HG02642 (cell line): ENCODE measurements around the gene CDR2L.
"Not testable (repeated sequence)": the region's sequence is repeated elsewhere in the genome, so short reads cannot be mapped to it uniquely, and the experiment has no call there.

ENCODE experiments used
- ATAC-seq: cut with Tn5 transposase; IDR thresholded peaks from one replicate; pipeline ENCODE4 v1.9.1; 2021; ENCODE audit warnings: mild to moderate bottlenecking; ENCODE audit not compliant: unreplicated experiment, poor library complexity

The CDR2L gene

DNA sequence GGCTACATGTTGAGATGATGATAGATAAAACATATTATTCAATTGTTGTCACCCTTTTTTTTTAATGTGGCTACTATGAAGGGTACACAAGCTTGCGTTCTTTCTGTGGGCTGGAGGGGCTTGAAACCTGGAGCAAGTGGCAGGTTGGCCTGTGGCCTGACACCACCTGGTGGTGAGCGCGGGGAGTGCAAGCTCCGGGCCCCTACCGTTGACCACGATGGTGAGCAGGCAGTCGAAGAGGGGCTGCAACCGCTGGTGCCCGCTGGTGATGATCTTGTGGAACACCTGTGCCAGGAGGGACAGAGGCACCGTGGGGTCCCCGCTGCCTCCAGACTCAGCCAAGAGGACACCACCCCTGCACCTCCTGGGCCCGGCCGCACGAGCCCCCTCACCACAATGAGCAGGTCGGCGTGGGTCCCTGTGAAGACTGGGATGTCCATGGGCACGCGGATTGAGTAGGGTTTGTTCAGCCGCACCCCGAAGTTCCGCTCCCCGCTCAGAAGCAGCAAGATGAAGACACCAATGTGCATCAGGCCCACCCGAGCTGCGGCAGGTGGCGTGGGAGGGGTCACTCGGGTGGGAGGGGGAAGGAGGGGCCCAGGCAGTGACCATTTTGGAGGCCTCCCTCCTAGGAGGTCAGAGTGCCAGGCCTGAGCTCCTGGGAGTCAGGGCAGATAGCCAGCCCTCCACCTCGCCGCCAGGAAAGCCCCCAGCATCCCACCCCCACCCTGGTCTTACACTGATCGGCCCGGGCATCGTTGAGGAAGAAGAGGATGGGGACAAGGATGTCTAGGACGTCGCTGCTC, 29.3 kb upstream of the CDR2L start:
- ATAC-seq, result no peak

DNA sequence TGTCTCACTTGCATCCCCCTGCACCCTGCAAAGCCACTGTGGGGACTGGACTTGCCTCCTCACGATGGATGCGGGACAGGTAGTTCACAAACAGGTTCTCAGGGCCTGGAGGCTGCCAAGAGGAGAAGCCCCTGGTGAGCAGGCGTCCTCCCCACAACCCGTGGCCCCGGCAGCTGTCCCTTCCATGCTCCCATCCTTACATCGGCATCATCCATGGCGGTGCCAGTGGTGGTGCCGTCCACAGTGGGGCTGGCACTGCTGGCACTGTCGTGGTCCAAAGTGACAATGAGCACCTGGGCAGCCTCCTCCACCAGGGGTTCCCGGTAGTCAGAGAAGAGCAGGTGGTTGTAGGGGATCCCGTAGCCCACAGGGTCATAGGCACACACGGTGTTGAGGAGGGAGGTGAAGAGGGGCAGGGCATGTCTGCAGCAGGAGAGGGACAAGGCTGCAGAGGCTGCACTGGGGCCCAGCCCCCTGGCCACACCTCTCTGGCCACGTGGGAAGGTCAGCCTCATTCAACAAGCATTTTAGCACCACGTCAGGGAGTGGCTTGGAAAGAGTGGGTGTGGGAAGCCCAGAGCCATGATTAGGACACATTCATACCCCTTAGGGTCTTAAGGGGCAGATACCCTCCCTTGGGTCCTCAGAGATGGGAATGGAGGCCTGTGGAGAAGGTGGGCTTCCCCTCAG, 27.5 kb upstream of the CDR2L start:
- ATAC-seq, result no peak

DNA sequence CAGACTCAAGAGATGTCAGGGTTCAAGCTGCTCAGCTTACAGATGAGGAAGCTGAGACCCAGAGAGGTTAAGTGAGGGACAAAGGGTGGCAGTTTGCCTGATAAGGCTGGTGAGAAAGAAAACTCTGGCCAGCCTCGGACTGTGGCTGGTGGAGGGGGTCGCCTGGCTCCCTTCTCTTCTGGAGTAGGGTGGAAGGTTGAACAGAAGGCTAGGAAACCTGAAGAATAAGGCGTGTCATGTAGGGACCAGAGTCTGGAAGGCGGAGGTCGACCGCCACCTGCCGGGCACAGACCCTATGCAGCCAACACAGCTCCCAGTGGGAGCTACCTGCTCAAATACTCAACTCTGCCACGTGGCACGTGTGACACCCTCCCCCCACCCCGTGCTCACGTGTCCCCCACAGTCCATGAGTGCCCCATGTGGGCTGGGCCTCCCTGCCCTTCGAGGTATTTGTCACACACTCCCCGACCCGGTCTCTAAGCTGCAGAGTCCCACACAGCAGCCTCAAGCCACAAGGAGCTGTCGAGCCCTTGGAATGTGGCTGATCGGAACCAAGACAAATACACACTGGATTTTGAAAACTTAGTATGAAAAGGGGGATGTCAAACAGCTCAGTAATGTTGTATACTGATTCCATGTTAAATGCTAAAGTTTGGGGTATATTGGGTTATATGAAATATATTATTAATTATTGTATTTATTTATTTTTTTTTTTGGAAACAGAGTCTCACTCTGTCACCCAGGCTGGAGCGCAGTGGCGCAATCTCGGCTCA, 26.7 kb upstream of the CDR2L start:
- no peak for ATAC-seq

DNA sequence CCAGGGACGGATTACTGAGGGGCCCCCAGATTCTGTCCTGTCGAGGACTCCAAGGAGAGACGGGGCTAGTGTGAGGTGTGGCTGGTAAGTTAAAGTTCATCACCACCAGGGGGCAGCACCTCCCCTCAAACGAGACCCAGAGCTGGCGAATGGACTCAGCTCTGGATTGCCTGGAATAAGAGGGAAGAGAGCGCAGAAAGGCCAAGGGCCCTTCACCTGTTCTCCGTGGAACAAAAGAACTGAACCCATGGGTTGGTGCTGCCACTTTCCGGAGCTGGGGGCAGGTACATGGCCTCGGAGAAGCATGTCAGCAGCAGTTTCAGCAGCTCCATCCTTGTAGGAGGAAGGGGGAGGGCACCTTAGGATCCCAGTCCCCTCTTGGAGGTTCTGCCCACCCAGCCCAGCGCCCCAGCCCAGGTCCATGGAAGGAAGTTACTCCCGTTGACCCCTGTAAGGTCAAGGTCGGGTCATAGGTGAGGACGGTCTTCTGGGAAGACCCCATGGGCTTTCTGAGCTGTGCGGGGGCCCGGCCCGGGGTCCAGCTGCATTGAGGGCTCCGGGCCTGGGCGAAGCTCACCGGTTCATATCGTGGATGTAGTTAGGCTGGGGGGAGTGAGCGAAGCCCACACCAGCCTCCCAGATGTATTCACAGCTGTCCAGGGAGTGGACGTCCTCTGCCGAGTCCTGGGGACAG, 25.6 kb upstream of the CDR2L start:
- no peak for ATAC-seq

DNA sequence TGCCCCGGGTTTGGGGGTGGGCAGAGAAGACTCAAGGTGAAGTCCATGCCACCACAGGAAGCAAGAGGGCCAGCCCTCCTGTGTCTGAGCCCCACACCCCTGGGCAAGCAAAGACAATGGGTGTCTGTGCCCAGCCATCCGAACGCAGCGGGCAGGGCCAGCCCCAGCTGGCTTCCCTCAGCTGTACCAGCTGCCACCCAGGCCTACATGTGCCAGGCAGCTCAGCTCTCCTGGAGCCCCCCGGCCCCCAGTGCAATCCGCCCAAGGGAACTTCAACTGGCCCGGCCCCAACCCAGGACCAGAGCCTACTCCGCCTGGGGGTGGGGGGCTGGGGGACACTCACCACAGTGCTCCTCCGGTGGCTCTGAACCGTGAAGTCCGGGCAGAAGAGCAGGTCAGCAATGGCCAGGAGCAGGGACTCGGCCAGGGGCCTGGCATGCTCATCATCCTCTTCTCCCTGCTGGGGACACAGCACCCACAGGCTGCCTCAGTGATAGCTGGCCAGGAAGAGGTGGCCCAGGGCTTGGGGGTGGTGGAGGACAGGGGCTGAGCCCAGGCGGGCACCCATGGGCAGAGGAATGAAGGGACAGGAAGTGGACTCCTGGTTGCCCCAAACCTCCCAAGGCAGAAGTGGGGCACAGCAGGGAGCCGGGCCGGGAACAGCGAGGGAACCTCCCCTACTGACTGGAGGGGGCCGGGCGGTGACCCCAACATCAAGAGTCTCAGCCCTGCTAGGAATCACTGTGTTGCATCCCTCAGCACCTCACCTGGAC, 24.6 kb upstream of the CDR2L start:
- no peak for ATAC-seq

DNA sequence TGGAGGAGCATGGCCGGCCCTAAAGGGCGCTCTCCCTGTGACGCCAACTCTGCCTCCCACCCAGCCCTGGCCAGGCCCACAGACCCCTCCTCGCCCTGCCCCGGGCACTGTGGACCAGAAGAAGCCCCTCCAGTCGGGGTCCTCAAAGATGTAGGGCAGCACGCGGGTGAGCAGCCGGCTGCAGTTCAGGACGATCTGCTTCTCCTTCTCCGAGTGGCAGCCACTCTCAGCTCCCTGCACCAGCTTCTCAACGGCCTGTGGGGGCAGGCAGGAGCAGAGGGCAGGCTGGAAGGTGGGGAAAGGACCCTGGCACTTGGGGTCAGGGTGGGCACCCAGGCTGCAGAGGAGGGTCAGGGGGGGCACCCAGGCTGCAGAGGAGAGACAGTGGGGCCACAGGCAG, 23.8 kb upstream of the CDR2L start:
- no peak for ATAC-seq

DNA sequence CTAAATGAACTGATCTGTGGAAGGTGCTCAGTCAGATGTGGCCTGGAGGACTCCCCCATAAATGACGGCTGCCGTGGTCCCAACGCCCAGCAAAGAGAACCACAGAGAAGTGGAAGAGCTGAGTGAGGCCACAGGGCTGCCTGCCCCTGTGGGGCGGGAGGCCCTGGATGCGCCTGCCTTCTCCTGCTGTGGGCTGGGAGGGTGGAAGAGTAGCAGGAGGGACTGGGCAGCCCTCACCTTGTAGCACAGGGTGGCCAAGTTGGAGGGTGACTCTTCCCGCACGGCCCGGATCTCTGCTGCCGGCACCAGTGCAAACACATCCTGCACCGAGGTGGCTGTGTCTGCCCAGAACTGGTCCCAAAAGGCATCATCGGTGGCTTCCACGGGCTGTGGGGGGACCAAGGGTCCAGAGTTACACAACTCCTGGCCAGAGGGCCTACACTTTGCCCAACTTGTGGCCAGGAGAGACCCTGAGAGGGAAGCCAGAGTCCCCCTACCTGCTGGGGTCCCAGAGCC, 23.1 kb upstream of the CDR2L start:
- ATAC-seq, result no peak

DNA sequence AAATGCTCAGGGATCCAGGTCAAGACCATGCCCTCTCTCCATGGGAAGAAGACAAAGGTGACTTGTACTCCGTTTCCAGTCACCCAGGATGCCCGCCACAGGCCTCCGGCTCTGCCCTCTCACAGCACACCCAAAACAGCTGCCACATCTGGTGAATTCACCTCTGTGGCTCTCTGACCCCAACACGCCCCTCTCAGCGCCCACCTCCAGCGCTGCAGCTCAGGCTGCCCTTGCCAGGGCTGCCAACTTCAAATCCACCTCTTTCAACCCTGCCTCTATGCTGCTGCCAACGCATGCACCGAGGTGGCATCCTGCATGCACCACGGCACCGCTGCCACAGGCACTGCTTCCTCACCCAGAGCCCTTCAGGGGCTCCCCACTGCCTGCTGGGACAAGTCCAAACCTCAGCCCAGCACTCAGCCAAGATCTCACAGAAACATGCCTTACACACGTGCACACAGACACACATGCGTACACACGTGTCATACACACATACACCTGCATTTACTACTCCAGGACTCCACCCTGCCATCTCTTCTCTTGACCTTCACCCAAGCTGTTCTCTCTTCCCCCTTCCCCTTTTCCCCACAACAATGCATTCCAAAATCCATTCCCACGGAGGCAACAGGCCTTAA, 22.3 kb upstream of the CDR2L start:
- no peak for ATAC-seq

DNA sequence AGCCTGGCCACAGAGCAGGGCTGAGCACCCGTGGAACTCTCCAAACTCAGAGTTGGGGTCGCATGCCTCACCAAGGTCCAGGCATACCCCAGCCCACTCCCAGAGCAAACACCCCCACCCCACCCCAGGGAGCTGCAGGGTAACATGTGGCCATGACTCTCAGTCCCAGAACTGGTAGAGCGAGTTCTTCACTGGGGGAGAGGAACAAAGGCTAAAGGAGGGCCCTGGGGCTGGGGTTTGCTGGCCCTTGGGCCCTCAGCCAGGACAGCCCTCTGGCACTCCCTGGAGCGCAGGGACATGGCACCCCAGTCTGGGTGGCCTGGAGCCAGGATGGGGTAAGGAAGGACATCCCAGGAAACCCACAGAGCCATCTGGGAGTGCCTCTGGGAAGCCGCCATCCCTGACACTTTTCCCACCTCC, 19.1 kb upstream of the CDR2L start:
- no peak for ATAC-seq

DNA sequence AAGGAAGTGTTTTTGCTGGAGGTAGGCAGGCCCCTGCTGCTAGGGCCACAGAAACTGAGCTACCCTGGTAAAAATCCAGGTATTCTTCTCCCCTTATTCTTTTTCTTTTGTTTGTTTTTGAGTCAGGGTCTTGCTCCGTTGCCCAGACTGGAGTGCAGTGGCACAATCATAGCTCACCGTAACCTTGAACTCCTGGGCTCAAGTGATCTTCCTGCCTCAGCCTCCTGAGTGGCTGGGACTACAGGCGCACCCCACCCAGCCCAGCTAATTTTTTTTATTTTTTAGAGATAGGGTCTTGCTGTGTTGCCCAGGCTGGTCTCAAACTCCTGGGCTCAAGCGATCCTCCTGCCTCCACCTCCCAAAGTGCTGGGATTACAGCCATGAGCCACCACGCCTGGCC, 17.9 kb upstream of the CDR2L start:
- ATAC-seq, result not testable (repeated sequence)

DNA sequence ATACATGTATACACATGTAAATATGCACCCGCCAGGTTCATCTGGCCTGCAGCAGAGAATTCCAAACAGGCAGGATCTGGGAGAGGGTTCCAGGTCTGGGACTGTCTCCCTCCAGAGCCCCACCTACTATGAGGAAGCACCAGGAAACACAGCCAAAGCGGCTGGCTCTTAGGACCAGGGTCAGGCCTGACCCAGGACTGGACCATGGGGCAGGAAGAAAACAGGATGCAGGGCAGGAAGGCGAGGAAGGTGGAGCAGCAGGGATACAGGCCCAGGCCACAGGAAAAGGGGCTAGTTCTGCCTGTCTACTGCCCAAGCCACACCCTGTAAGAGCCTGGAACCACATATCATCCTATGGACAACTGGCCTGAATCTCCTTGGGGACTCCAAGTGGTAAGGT, 17.0 kb upstream of the CDR2L start:
- ATAC-seq, result no peak

DNA sequence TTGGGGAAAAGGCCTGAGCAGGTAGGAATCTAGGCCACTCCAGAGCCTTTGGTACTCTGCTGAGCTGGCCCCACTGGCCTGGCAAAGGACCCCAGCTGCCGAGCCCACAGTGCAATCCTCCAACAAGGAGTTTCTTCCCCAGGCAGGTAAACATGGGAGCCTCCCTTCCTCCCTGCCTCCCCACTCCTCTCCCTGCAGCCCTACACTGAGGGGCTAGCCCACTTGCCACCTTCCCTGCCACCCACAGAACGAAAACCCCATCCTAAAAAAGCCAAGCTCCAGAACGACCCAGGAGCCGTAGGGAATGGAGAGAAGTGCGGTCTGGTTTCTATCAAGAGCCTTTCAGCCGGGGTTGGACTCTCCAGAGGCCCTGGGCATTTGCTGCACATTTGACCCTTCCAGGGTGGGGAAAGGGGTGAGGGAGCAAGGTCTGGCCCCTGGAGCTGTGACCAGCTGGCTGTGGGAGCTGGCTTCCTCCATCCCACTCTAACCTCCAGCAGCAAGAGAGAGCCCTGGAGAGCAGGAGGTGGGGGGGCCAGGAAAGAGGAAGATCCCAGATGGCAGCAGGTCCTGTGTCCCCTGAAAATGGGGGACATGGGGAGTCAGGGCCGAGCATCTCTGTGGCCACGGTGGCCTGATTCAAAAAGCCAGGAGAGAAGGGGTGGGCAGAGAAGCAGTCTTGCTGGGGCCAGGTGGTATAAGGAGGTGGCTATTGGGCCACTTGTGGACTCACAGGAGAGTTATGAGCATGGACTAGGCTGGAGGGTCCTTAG, 16.2 kb upstream of the CDR2L start:
- ATAC-seq, result no peak

DNA sequence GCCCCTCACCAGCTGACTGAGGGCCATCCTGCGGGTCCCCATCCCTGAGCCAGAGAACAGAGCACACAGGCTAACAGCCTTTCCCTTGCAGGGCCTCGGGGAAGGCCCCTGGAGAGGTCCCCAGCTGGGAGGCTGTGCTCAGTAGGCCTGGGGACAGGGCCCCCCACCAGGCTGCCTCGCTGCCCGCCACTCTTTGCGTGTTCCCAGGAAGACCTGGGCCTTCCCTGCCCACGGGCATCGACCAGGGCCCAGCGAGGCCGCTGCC, 15.7 kb upstream of the CDR2L start:
- no peak for ATAC-seq

DNA sequence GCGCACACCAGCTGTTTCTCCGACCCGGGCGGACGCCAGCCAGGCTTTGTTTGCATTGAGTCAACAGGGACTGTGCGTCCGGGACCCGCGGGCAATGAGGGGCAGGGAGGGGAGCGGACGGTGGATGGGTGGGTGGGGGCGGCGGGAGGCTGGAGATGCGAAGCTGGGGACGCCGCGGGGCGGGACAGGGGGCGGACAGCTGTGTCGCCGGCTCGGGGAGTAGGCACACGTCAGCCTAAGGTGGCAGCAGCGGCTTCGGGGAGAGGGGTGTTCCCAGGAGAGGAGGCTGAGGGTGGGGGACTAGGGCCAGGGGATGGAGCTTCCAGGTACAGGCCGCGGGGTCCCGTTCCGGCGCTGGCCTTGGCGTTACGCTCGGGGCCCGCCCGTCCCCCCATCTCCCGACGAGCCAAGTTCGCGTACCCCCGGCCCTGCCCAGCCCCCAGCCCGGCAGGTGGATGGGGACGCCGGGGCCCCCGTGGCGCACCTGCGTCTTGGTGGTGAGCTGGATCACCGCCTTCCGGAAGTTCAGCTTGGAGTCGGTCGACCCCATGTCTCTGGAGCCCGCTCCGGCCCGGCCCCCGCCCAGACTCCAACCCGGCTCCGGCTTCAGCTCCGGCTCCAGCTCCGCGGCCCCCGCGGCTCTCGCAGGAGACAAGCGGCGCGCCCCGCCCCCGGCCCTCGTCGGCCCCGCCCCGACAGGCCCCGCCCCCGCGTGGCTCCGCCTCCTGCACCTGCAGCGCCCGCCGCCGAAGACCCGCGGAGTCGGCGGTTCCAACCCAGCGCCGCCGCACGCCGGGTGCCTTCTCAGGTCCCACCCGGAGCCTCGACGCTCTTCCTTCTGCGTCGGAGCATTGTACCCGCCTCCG, 15.1 kb upstream of the CDR2L start, which contains the start of gene HID1:
TSS of gene HID1 (minus strand) at position 653 of the 866 bp plus-strand sequence. CDS start at position 550, 103 bp downstream.
- ATAC-seq, result no peak

DNA sequence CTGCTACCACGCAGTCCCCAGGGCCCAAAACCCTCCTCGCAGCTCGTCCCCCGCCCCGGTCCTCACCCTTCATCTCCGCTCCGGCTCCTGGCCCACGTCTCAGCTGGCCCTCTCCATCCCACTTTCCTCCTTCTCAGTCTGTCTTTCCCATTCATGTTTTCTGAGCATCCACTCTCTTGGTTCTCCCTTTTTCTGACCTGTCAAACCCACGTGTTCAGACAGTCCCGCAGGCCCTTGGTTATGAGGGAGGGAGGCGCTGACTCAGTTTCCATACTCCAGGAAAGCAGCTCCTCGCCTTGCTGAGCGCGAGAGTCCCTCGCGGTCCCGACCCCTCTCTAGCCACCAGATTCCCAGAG, 14.5 kb upstream of the CDR2L start:
- no peak for ATAC-seq

DNA sequence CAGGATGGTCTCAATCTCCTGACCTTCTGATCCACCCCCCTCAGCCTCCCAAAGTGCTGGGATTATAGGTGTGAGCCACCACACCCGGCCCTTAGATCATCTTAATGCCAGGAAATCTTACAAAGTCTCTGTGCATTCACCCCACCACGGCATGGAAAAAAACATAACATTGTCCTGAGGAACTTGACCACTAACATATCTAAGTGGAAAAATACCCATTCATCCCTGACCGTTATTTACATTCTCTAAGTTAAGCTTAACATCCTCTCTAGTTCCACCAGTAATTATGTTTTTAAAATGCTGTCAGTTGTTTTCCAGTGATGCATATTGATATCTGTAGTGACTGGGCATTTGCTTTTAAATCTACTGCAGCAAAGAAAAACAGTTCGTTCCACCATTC, 11.5 kb upstream of the CDR2L start:
- no peak for ATAC-seq

DNA sequence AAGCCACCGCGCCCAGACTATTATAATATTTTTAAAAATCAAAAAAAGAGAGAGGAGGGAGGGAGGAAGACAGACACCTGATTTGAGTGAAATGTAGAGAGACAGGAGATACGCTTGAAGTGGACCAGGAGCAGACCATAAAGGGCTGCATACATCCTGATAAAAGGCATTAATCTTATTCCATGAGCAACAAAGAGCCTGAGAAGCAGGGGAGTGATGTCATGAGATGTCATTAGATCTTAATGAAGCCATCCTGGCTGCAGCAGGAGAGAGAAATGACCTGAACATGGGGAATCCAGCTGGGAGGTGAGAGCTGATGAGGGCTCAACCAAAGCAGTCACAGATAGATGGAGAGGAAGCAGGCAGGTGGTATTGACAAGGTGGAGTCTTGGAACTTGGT, 9.6 kb upstream of the CDR2L start:
- ATAC-seq, result no peak

DNA sequence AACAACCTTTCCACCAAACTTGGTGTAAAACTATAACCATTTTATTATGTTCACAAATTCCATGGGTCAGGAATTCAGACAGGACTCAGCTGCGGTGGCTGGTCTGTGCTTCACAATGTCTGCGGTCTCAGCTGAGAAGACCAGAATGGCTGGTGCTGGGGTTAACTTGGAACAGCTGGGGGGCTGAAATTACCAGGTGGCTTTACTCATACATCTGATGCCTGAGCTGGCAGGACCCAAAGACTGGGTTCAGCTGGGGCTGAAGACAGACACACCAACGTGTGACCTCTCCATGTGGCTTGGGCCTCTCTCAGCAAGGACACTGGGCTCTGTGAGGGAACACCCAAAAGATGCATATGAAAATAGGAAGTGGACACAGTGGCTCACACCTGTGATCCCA, 9.2 kb upstream of the CDR2L start:
- ATAC-seq, result no peak
